ENCODE data around the gene FOXE1. TPM values are rescaled to one million over a fixed set of nuclear protein-coding genes. Genes with fewer than 3 reads are reported as not detected.

The FOXE1 gene
- not detected in 2 replicates for total RNA-seq

GRCh38 chr9:97853056-97853843, at the start of gene FOXE1:
FOXE1 (plus strand) TSS chr9:97853226; CDS start chr9:97853915, 689 bp downstream.
- DNase-seq (ENCODE audit: low read depth in 2 of 2) = no peak

DNA sequence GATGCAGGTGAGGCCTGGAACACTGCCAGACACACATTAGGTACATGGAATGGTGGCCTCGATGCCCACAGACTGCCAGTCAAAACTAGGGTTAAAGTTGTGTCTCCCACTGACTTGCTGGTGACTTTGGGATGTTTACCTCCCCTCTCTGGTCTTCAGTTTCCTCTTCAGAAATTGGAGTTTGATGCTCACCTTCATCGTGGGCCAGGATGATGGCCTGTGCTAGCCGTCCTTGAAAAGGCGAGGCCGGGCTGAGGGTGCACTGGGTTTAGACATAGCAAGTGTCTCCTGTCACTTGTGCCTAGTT, 49.0 kb upstream of the FOXE1 start:
- no peak for DNase-seq (ENCODE audit: low read depth in 2 of 2)

- no peak for DNase-seq (ENCODE audit: low read depth in 2 of 2)
These were observed 46.3 kb upstream of the FOXE1 start for GRCh38 chr9:97806721-97807120.

GRCh38 chr9:97807681-97808080, 45.3 kb upstream of the FOXE1 start:
- DNase-seq (ENCODE audit: low read depth in 2 of 2) = no peak

- DNase-seq (ENCODE audit: low read depth in 2 of 2) = peak in 1 of 2 donors; percentile 12
These were observed 44.6 kb upstream of the FOXE1 start for GRCh38 chr9:97808415-97808814.

DNA sequence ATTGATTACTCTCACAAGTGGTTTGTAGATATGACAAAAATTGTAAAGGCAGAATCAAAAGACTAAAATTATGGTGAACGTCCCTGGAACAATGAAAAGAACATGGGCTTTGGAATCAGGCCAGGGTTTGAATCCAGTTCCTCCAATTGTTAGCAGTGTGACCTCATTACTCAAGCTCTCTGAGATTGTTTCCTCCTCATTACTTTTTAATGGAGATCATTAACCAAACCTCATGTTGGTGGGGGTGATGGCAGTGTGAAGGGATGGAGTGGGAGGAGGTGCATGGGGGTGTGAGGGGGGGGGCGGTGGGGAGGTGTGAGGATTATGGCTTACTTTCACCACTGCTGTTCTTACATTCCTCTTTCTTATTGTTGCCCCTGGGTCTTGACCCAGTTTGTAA, 44.1 kb upstream of the FOXE1 start:
- DNase-seq (ENCODE audit: low read depth in 2 of 2) = peak; percentile 74 to 79

DNA sequence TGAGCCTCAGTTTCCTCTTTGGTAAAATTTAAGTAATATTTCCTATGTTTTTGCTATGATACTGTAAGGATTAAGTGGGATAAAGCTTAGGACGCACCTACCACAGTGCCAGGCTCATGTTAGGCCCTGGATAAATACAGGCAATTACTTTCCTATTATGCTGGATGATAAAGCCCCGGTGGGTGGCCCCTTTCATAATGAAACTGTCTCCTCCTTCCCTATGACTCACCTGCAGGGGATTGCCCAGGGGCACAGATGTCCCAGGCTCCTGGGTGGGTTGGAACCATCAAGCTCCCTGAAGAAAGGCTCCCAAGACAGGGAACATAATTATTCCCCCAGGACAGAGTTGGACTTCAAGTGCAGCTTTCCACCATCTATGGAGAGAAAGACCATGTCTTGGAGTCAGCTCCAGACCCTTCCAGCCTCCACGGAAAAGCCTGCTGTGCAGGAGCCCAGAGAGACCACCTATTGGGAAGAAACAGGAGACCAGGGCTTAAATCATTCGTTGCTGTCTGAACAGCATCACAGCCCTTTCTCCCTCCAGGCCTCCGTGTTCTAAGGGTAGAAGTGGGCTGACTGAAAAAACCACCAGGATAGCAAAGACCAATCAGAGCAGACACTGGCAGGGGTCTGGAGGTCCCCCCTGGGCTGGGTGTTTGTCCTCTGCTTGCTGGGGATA, 43.2 kb upstream of the FOXE1 start:
- DNase-seq (ENCODE audit: low read depth in 2 of 2) = peak in 1 of 2 donors; percentile 9

DNA sequence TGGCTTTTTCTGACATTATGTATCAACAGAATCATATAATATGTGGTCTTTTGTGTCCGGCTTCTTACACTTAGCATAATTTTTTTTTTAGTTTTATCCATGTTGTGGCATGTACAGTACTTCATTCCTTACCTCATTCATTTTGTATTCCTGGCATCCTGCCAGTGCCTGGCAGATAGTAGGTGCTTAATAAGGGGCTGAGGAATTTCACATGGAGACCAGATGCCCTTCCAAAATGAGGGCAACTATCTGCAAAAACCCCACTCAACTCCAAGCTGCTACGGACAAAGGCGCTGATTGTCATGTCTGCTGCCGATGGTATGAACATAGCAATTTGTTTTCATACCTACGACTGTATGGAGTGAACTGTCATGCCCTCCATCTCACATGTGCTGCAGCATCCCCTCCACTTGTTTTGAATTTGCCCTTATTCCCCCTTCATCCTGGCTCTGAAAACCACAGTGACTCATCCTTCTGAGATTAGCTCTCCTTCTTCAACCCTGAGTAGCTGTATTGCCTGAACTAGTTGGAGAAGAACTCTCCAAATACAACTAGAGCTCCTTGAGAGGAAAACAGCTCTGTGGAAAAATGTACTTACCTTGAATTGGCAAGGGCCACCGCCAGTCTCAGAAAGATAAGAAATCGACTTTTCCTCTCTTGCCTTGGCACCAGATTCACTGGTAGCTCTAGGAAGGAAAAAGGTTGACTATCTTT, 41.3 kb upstream of the FOXE1 start:
- peak in 1 of 2 donors; percentile 30 for DNase-seq (ENCODE audit: low read depth in 2 of 2)

GRCh38 chr9:97812247-97812543, 40.8 kb upstream of the FOXE1 start:
- DNase-seq (ENCODE audit: low read depth in 2 of 2) = no peak

DNA sequence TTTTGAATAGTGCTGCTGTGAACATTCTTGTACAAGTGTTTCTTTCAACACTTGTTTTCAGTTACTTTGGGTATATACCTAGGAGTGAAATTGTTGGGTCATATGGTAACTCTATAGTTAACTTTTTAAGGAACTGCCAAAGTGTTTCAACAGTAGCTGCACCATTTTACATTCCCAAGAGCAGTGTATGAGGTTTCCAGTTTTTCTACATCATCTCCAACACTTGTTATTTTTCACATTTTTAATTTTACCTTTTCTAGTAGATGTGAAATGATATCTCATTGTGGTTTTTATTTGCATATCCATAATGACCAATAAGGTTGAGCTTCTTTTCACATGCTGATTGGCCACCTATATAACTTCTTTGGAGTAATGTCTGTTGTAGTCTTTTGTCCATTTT, 40.0 kb upstream of the FOXE1 start:
- no peak for DNase-seq (ENCODE audit: low read depth in 2 of 2)

- DNase-seq (ENCODE audit: low read depth in 2 of 2) = no peak
These were observed 33.3 kb upstream of the FOXE1 start for GRCh38 chr9:97819735-97820134.

DNA sequence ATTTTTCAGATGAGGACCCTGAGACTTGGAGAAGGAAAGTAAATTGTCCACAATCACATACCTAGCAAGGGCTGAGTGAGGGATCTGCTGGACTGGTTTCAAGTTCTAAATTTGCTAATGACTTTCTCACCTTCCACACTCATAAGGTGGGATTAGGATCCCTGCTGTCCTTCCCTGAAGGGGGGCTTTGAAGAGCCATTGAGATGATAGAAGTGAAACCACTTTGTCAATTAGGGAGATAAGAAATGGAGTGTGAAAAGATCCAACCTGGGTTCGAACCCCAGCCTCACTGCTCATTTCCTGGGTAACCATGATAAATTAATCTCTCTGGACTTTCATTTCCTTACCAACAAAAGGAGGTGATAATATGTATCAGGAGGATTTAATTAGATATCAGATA, 32.7 kb upstream of the FOXE1 start:
- DNase-seq (ENCODE audit: low read depth in 2 of 2) = no peak

- no peak for DNase-seq (ENCODE audit: low read depth in 2 of 2)
These were observed 21.9 kb upstream of the FOXE1 start for GRCh38 chr9:97830884-97831829.

- no peak for DNase-seq (ENCODE audit: low read depth in 2 of 2)
These were observed 21.0 kb upstream of the FOXE1 start for GRCh38 chr9:97831843-97832636.

DNA sequence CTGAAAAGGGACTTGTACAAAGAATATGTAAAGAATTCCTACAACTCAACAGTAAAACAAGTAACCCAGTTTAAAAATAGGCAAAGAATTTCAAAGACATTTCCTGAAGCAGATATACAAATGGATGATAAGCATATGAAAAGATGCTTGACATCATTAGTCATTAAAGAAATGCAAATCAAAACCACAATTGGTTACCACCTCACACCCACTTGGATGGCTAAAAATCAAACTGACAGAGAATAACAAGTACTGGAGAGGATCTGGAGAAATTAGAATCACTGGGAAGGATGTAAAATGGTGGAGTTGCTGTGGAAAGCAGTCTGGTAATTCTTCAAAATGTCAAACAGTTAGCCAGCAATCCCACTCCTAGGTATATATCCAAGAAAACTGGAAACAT, 12.5 kb upstream of the FOXE1 start:
- DNase-seq (ENCODE audit: low read depth in 2 of 2) = no peak

DNA sequence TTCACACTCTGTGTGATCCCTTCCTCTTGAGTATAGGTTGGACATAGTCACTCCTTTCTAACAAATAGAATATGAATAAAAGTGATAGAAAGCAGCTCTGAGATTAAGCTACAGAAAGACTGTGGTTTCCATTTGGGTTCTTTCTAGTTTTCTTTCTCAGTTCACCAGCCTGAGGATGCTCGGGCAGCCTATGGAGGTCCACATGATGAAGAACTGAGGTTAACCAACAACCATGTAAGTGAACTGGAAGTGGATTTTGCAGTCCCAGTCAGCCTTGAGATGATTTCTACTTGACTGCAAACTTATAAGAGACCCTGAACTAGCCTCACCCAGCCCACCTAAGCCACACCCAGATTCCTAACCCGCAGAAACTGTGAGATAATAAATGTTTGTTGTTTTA, 10.1 kb upstream of the FOXE1 start:
- DNase-seq (ENCODE audit: low read depth in 2 of 2) = no peak

- no peak for DNase-seq (ENCODE audit: low read depth in 2 of 2)
These were observed 7.9 kb upstream of the FOXE1 start for GRCh38 chr9:97845130-97845529.

DNA sequence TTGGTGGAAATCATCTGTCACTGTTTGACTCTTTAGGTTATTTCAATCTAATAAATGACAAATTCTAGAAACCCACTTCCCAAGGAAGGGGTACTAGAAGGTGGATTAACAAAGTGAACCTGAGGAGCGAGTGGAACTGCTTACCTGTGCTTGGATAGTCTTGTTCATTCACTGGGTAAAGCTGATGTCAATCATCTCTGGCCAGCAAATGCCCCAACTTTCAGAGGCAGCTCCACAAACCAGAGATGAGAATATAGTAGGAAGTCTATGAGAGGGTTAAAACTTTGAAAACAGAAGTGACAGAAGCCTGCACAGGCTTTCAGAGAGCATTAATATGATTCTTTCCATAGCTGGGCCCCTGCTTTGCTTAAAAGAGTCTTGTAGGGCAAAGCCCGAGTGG, 7.3 kb upstream of the FOXE1 start:
- no peak for DNase-seq (ENCODE audit: low read depth in 2 of 2)

GRCh38 chr9:97846347-97846746, 6.7 kb upstream of the FOXE1 start:
- no peak for DNase-seq (ENCODE audit: low read depth in 2 of 2)

- no peak for DNase-seq (ENCODE audit: low read depth in 2 of 2)
These were observed 5.4 kb upstream of the FOXE1 start for GRCh38 chr9:97847474-97848214.

GRCh38 chr9:97848215-97848479, 4.9 kb upstream of the FOXE1 start:
- no peak for DNase-seq (ENCODE audit: low read depth in 2 of 2)
